Measurements from ENCODE around the gene RCVRN.

The RCVRN gene

GRCh38 chr17:9895923-9896322, 9.1 kb downstream of the RCVRN start:
- DNase-seq (ENCODE audit: low read depth), result no peak
- no peak overlapping the region for H3K4me3 ChIP-seq (ENCODE audit: control insufficient read depth, low read depth, low read length)
- TF ChIP-seq CTCF (conservative IDR thresholded peaks at IDR 0.05; ENCODE audit: control insufficient read depth, insufficient read depth, low read depth, low read length), result no peak

- TF ChIP-seq CTCF (conservative IDR thresholded peaks at IDR 0.05; ENCODE audit: control insufficient read depth, insufficient read depth, low read depth, low read length), result no peak
- no peak overlapping the region for H3K4me3 ChIP-seq (ENCODE audit: control insufficient read depth, low read depth, low read length)
- DNase-seq (ENCODE audit: low read depth), result no peak
These were observed 10.8 kb downstream of the RCVRN start for GRCh38 chr17:9894231-9894630.

GRCh38 chr17:9893411-9894012, 11.6 kb downstream of the RCVRN start:
- DNase-seq (ENCODE audit: low read depth), result peak; percentile 66
- no peak overlapping the region for H3K4me3 ChIP-seq (ENCODE audit: control insufficient read depth, low read depth, low read length)
- no peak for TF ChIP-seq CTCF (conservative IDR thresholded peaks at IDR 0.05; ENCODE audit: control insufficient read depth, insufficient read depth, low read depth, low read length)

GRCh38 chr17:9890124-9890523, 14.9 kb downstream of the RCVRN start:
- H3K4me3 ChIP-seq (ENCODE audit: control insufficient read depth, low read depth, low read length), result no peak overlapping the region
- peak; percentile 34 for DNase-seq (ENCODE audit: low read depth)
- peak; percentile 66 for TF ChIP-seq CTCF (conservative IDR thresholded peaks at IDR 0.05; ENCODE audit: control insufficient read depth, insufficient read depth, low read depth, low read length)

- no peak for DNase-seq (ENCODE audit: low read depth)
- no peak for TF ChIP-seq CTCF (conservative IDR thresholded peaks at IDR 0.05; ENCODE audit: control insufficient read depth, insufficient read depth, low read depth, low read length)
- no peak overlapping the region for H3K4me3 ChIP-seq (ENCODE audit: control insufficient read depth, low read depth, low read length)
These were observed 17.6 kb downstream of the RCVRN start for GRCh38 chr17:9887508-9887907.

GRCh38 chr17:9886141-9886930, 18.7 kb downstream of the RCVRN start:
- H3K4me3 ChIP-seq (ENCODE audit: control insufficient read depth, low read depth, low read length), result no peak overlapping the region

More at GRCh38 chr17:9886141-9886930, 18.7 kb downstream of the RCVRN start:
- no peak for TF ChIP-seq CTCF (conservative IDR thresholded peaks at IDR 0.05; ENCODE audit: control insufficient read depth, insufficient read depth, low read depth, low read length)
- no peak for DNase-seq (ENCODE audit: low read depth)
